ENCODE results near the gene PLET1.

The PLET1 gene

DNA sequence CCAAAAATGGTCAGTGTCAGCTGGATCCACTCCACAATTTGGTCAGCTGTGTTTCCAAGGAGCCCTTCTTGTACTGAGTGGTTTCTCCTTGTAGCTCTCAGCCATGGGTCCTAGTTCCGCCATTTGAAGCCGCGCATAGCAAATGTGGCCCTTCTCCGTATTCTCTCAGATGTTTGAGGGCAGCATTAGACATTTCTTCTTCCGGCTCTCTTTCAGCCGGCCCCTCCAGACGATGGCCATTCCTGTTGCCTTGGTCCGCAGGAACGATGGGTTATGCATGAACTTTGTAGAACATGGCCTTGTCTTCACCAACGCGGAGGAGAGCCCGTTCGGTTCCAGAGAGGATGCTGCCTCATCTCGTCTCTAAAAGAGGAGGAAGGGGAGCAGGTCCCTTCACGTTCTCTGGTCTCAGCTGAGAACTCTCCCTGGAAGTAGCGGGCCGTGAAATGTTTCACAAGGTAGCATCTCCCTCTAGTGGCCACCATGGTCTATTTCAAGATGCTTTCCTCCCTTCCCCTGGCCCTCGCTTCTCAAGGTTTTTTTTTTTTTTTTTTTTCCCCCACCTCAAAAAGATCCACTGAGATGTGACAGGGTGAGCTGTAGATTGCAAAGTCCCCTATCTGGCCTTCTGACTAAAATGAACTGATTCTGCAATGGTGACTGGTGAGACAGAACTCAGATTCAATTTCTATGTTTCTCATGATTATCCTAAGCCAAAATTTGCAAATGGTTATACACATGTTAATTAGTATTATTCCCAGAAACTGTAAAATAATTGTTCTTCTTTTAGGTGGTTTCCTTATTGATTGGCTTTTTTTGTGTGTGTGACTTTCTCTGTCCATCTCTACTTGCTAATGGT lies 19.8 kb upstream of the PLET1 start:
- peak; percentile 75 for ATAC-seq (ENCODE audit: low read depth)
- Histone ChIP-seq H3K4me1 (ENCODE audit: insufficient read depth, poor library complexity, severe bottlenecking) (no peaks in the 10 kb centered on the region), H3K36me3 (ENCODE audit: low read depth) (no peaks in the 10 kb centered on the region), H3K9me3 (ENCODE audit: severe bottlenecking) (no peaks in the 10 kb centered on the region), H3K27ac (ENCODE audit: poor library complexity, severe bottlenecking) (no peak overlapping the region), H3K4me3 (ENCODE audit: severe bottlenecking) (peak overlapping the region; percentile 12), H3K27me3 (ENCODE audit: insufficient read depth, poor library complexity, severe bottlenecking) (no peaks in the 10 kb centered on the region)
- TF ChIP-seq, protein P1, sequence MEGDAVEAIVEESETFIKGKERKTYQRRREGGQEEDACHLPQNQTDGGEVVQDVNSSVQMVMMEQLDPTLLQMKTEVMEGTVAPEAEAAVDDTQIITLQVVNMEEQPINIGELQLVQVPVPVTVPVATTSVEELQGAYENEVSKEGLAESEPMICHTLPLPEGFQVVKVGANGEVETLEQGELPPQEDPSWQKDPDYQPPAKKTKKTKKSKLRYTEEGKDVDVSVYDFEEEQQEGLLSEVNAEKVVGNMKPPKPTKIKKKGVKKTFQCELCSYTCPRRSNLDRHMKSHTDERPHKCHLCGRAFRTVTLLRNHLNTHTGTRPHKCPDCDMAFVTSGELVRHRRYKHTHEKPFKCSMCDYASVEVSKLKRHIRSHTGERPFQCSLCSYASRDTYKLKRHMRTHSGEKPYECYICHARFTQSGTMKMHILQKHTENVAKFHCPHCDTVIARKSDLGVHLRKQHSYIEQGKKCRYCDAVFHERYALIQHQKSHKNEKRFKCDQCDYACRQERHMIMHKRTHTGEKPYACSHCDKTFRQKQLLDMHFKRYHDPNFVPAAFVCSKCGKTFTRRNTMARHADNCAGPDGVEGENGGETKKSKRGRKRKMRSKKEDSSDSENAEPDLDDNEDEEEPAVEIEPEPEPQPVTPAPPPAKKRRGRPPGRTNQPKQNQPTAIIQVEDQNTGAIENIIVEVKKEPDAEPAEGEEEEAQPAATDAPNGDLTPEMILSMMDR (IDR thresholded peaks at IDR 0.05; ENCODE audit: poor library complexity, severe bottlenecking) = peak; percentile 82
- DNase-seq (ENCODE audit: low spot score) = no peak

DNA sequence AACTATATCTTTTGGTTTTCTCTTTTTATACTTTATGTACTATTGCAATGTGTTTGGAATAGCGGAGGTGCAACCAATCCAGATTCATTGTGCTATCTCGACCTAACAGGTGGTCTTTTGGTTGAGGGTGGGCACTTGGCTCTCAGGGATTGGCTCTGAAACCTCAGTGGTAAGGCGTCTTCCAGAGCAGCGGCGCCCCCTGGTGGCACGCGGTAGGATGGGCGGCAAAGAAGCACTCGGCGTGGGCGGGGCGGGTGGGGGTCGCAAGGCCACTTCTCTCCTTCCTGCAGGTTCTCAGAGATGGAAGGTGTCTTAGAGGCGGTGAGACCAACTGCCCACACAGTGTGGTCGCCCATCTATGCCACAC lies 19.2 kb upstream of the PLET1 start:
- ATAC-seq (ENCODE audit: low read depth) = peak; percentile 65
- H3K4me1 ChIP-seq (ENCODE audit: insufficient read depth, poor library complexity, severe bottlenecking) = no peaks in the 10 kb centered on the region

GRCh38 chr11:112278803-112279202 lies 18.1 kb upstream of the PLET1 start:
- Histone ChIP-seq H3K4me3 (ENCODE audit: severe bottlenecking) (no peak overlapping the region), H3K4me1 (ENCODE audit: insufficient read depth, poor library complexity, severe bottlenecking) (no peaks in the 10 kb centered on the region), H3K36me3 (ENCODE audit: low read depth) (no peaks in the 10 kb centered on the region), H3K27me3 (ENCODE audit: insufficient read depth, poor library complexity, severe bottlenecking) (no peaks in the 10 kb centered on the region), H3K9me3 (ENCODE audit: severe bottlenecking) (no peaks in the 10 kb centered on the region), H3K27ac (ENCODE audit: poor library complexity, severe bottlenecking) (no peak overlapping the region)
- TF ChIP-seq, protein P1 (IDR thresholded peaks at IDR 0.05; ENCODE audit: poor library complexity, severe bottlenecking) = no peak
- ATAC-seq (ENCODE audit: low read depth) (no peak), DNase-seq (ENCODE audit: low spot score) (no peak)

More for the DNA sequence above, 19.2 kb upstream of the PLET1 start:
- Histone ChIP-seq H3K36me3 (ENCODE audit: low read depth) (no peaks in the 10 kb centered on the region), H3K27ac (ENCODE audit: poor library complexity, severe bottlenecking) (no peak overlapping the region), H3K27me3 (ENCODE audit: insufficient read depth, poor library complexity, severe bottlenecking) (no peaks in the 10 kb centered on the region), H3K4me3 (ENCODE audit: severe bottlenecking) (peak overlapping the region; percentile 12), H3K9me3 (ENCODE audit: severe bottlenecking) (no peaks in the 10 kb centered on the region)
- TF ChIP-seq, protein P1 (IDR thresholded peaks at IDR 0.05; ENCODE audit: poor library complexity, severe bottlenecking) = peak; percentile 87
- DNase-seq (ENCODE audit: low spot score) = no peak

GRCh38 chr11:112277941-112278340 lies 17.3 kb upstream of the PLET1 start:
- ATAC-seq (ENCODE audit: low read depth) (no peak), DNase-seq (ENCODE audit: low spot score) (no peak)
- H3K4me3 ChIP-seq (ENCODE audit: severe bottlenecking) = no peak overlapping the region
- no peaks in the 10 kb centered on the region for H3K9me3 ChIP-seq (ENCODE audit: severe bottlenecking)
- no peaks in the 10 kb centered on the region for H3K4me1 ChIP-seq (ENCODE audit: insufficient read depth, poor library complexity, severe bottlenecking)
- no peaks in the 10 kb centered on the region for H3K36me3 ChIP-seq (ENCODE audit: low read depth)
- no peaks in the 10 kb centered on the region for H3K27me3 ChIP-seq (ENCODE audit: insufficient read depth, poor library complexity, severe bottlenecking)
- H3K27ac ChIP-seq (ENCODE audit: poor library complexity, severe bottlenecking) = no peak overlapping the region
- TF ChIP-seq, protein P1 (IDR thresholded peaks at IDR 0.05; ENCODE audit: poor library complexity, severe bottlenecking) = no peak

DNA sequence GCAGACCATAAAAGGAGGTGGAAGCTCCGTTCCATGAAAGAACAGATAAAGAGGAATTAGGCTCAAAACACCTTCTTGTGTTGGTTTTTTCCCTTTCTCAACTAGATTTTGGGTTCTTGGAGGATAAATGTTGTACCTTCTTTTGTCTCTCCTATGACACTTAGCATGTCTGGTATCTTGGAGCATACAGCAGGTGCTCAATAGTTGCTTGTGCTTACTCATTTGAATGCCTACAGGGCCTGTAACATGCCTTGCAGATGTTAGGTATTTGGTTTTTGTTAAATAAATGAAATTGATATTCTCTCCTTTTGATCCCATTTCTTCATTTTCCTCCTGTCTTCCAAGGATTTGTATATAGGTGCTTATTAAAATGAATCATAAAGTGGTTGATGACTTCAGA lies 16.4 kb upstream of the PLET1 start:
- Histone ChIP-seq H3K27ac (ENCODE audit: poor library complexity, severe bottlenecking) (no peak overlapping the region), H3K27me3 (ENCODE audit: insufficient read depth, poor library complexity, severe bottlenecking) (no peaks in the 10 kb centered on the region), H3K36me3 (ENCODE audit: low read depth) (no peaks in the 10 kb centered on the region), H3K4me3 (ENCODE audit: severe bottlenecking) (no peak overlapping the region), H3K9me3 (ENCODE audit: severe bottlenecking) (no peaks in the 10 kb centered on the region), H3K4me1 (ENCODE audit: insufficient read depth, poor library complexity, severe bottlenecking) (no peaks in the 10 kb centered on the region)
- ATAC-seq (ENCODE audit: low read depth) = no peak
- TF ChIP-seq, protein P1 (IDR thresholded peaks at IDR 0.05; ENCODE audit: poor library complexity, severe bottlenecking) = no peak
- no peak for DNase-seq (ENCODE audit: low spot score)
